Ascending aorta (tissue), 2 donors: ENCODE data around the gene PARVB. TPM values are rescaled to one million over a fixed set of nuclear protein-coding genes. Genes with fewer than 3 reads are reported as not detected.

Experiments
- DNase-seq, 2 donors: peaks; one replicate each; pipeline ENCODE4 v3.0.0-alpha.2; 2019; ENCODE audit warnings: low spot score in 2 of 2
- H3K27ac ChIP-seq, 2 donors: fragments of 200-600 bp; sonication (generic); one replicate each; pipeline ENCODE4 v1.5.1; 2016 to 2017; ENCODE audit warnings: mild to moderate bottlenecking in 1 of 2
- H3K27me3 ChIP-seq: fragments of 200-600 bp; sonication (generic); one replicate; pipeline ENCODE4 v1.5.1; 2017
- H3K36me3 ChIP-seq, 2 donors: fragments of 200-600 bp; sonication (generic); one replicate each; pipeline ENCODE4 v1.5.1; 2016
- H3K4me1 ChIP-seq, 2 donors: fragments of 200-600 bp; sonication (generic); one replicate each; pipeline ENCODE4 v1.5.1; 2016 to 2017; ENCODE audit warnings: mild to moderate bottlenecking in 1 of 2
- H3K4me3 ChIP-seq, 2 donors: fragments of 200-600 bp; sonication (generic); one replicate each; pipeline ENCODE4 v1.5.1; 2016 to 2017; ENCODE audit warnings: mild to moderate bottlenecking in 1 of 2
- H3K9me3 ChIP-seq, 2 donors: fragments of 200-600 bp; sonication (generic); one replicate each; pipeline ENCODE4 v1.5.1; 2016
- intact Hi-C: fragments of 100-400 bp; cut with DNase I; formaldehyde crosslinking; loops from one replicate; pipeline ENCODE4 v1.15.1; 2023
- total RNA-seq: library from RNA; depleted of rRNA; stranded (reverse); fragments of >200 nt; gene quantifications from one replicate; pipeline ENCODE4 v1.1.0, GENCODE V29; 2016
- TF ChIP-seq, protein P1 (sequence below), 3 experiments: fragments of 200-600 bp in 2 of 3; fragments of 450-650 bp in 1 of 3; sonication (generic) in 2 of 3; IDR thresholded peaks; one replicate each; pipeline ENCODE4 v1.5.1; 2016 to 2019; ENCODE audit warnings: antibody characterized with exemption in 3 of 3, mild to moderate bottlenecking in 1 of 3, moderate library complexity in 1 of 3

PARVB gene
- total RNA-seq, 1 donor from 2014 or later = 33.8 TPM

GRCh38 chr22:43998679-43999264 lies 25.3 kb upstream of the PARVB start:
- no peak overlapping the region for H3K4me3 ChIP-seq
- TF ChIP-seq, protein P1, sequence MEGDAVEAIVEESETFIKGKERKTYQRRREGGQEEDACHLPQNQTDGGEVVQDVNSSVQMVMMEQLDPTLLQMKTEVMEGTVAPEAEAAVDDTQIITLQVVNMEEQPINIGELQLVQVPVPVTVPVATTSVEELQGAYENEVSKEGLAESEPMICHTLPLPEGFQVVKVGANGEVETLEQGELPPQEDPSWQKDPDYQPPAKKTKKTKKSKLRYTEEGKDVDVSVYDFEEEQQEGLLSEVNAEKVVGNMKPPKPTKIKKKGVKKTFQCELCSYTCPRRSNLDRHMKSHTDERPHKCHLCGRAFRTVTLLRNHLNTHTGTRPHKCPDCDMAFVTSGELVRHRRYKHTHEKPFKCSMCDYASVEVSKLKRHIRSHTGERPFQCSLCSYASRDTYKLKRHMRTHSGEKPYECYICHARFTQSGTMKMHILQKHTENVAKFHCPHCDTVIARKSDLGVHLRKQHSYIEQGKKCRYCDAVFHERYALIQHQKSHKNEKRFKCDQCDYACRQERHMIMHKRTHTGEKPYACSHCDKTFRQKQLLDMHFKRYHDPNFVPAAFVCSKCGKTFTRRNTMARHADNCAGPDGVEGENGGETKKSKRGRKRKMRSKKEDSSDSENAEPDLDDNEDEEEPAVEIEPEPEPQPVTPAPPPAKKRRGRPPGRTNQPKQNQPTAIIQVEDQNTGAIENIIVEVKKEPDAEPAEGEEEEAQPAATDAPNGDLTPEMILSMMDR (IDR thresholded peaks at IDR 0.05) = no peak
- peaks cover 44 to 46% of the 10 kb centered on the region in 2 donors for H3K36me3 ChIP-seq
- no peak for DNase-seq
- intact Hi-C loops = no loop called here
- no peaks in the 10 kb centered on the region for H3K9me3 ChIP-seq
- H3K27me3 ChIP-seq = no peaks in the 10 kb centered on the region
- H3K27ac ChIP-seq = no peak overlapping the region
- no peaks in the 10 kb centered on the region for H3K4me1 ChIP-seq

- no peak overlapping the region for H3K27ac ChIP-seq
- DNase-seq = no peak
- no peak overlapping the region for H3K4me3 ChIP-seq
- H3K9me3 ChIP-seq = no peaks in the 10 kb centered on the region
- H3K4me1 ChIP-seq = no peaks in the 10 kb centered on the region
- intact Hi-C loops = no loop called here
- H3K27me3 ChIP-seq = no peaks in the 10 kb centered on the region
- H3K36me3 ChIP-seq = peaks cover 38 to 40% of the 10 kb centered on the region in 2 donors
- TF ChIP-seq, protein P1 (IDR thresholded peaks at IDR 0.05) = no peak
Observed at GRCh38 chr22:43999378-43999777, 24.7 kb upstream of the PARVB start.

GRCh38 chr22:44000123-44000522 lies 24.0 kb upstream of the PARVB start:
- H3K9me3 ChIP-seq = no peaks in the 10 kb centered on the region
- peaks cover 32 to 33% of the 10 kb centered on the region in 2 donors for H3K36me3 ChIP-seq
- H3K27me3 ChIP-seq = no peaks in the 10 kb centered on the region
- TF ChIP-seq, protein P1 (IDR thresholded peaks at IDR 0.05) = no peak
- no peaks in the 10 kb centered on the region for H3K4me1 ChIP-seq
- H3K27ac ChIP-seq = no peak overlapping the region
- no peak overlapping the region for H3K4me3 ChIP-seq
- DNase-seq = no peak
- intact Hi-C loops = no loop called here

GRCh38 chr22:44001521-44001920 lies 22.6 kb upstream of the PARVB start:
- TF ChIP-seq, protein P1 (IDR thresholded peaks at IDR 0.05) = no peak
- Histone ChIP-seq H3K9me3 (peaks cover 0 to 4% of the 10 kb centered on the region in 2 donors), H3K36me3 (peaks cover 19 to 20% of the 10 kb centered on the region in 2 donors), H3K4me3 (no peak overlapping the region), H3K27ac (no peak overlapping the region), H3K27me3 (no peaks in the 10 kb centered on the region), H3K4me1 (no peaks in the 10 kb centered on the region)
- no peak for DNase-seq
- intact Hi-C loops = no loop called here

DNA sequence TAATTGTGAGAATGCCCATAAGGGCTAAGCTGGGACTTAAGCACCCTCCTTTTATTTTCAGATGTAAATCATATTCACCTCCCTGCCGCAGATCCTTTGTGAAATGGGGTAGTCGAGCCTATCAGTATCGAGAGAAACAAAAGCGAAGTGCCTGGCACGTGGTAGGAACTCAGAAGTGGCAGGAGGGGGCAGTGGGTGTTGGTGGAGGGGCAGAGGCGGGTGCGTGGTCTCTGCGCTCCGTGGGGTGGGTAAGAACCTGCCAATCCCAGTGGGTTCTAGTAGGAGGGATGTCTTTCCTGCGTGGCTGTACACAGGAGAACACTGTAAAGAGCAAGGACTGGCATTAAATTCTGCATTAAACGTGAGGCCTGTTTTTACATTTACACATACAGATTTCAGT lies 21.8 kb upstream of the PARVB start:
- TF ChIP-seq, protein P1 (IDR thresholded peaks at IDR 0.05) = no peak
- no peak for DNase-seq
- no peak overlapping the region for H3K4me3 ChIP-seq
- H3K9me3 ChIP-seq = peaks cover 0 to 4% of the 10 kb centered on the region in 2 donors
- peaks cover 11 to 13% of the 10 kb centered on the region in 2 donors for H3K36me3 ChIP-seq
- H3K27me3 ChIP-seq = no peaks in the 10 kb centered on the region
- intact Hi-C loops = no loop called here
- no peaks in the 10 kb centered on the region for H3K4me1 ChIP-seq
- no peak overlapping the region for H3K27ac ChIP-seq

DNA sequence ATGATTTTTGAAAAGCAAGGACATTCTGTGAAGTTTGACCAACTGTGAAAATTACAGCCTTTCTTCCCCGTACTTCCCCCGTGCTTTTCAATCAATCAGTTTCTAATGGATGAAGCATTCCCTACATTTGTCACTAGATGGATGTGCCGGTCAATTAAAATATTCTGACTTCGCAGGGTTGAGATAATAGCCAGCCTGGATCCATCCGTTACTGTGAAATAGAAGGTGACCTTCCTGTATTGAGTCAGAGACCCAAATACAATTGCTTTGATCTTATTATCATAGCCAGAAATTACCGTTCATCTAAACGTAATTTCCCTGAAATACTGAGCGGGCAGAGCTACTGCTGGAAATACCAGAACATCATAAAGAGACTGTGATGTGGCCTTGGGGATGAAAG lies 21.1 kb upstream of the PARVB start:
- DNase-seq = no peak
- H3K27me3 ChIP-seq = no peaks in the 10 kb centered on the region
- no peak overlapping the region for H3K27ac ChIP-seq
- no peaks in the 10 kb centered on the region for H3K4me1 ChIP-seq
- TF ChIP-seq, protein P1 (IDR thresholded peaks at IDR 0.05) = no peak
- intact Hi-C loops = no loop called here
- H3K4me3 ChIP-seq = no peak overlapping the region
- peaks cover 4 to 10% of the 10 kb centered on the region in 2 donors for H3K36me3 ChIP-seq
- H3K9me3 ChIP-seq = peaks cover 0 to 4% of the 10 kb centered on the region in 2 donors
